GM12875 (cell line): ENCODE results near the gene TRABD2B.

Source experiments
- H3K4me3 ChIP-seq: one replicate; pipeline ENCODE4 v1.5.1; 2011; ENCODE audit warnings: low read depth, low read length, control low read depth
- CTCF ChIP-seq: IDR thresholded peaks from 2 replicates; pipeline ENCODE4 v1.5.1; 2011; ENCODE audit warnings: low read depth, mild to moderate bottlenecking, control low read depth, inconsistent platforms, low read length, moderate library complexity, borderline replicate concordance; ENCODE audit not compliant: insufficient read depth

The TRABD2B gene

GRCh38 chr1:47969478-47969877 is 27.7 kb downstream of the TRABD2B start:
- no peak overlapping the region for H3K4me3 ChIP-seq
- TF ChIP-seq CTCF = no peak

GRCh38 chr1:47968556-47968888 is 28.7 kb downstream of the TRABD2B start:
- no peak for TF ChIP-seq CTCF
- no peak overlapping the region for H3K4me3 ChIP-seq

- no peak overlapping the region for H3K4me3 ChIP-seq
- no peak for TF ChIP-seq CTCF
Observed at GRCh38 chr1:47967864-47968555, 29.2 kb downstream of the TRABD2B start.

- no peak overlapping the region for H3K4me3 ChIP-seq
- TF ChIP-seq CTCF = no peak
Observed at GRCh38 chr1:47965816-47966215, 31.4 kb downstream of the TRABD2B start.

GRCh38 chr1:47964636-47965035 is 32.5 kb downstream of the TRABD2B start:
- no peak overlapping the region for H3K4me3 ChIP-seq
- no peak for TF ChIP-seq CTCF

GRCh38 chr1:47963568-47964358 is 33.4 kb downstream of the TRABD2B start:
- H3K4me3 ChIP-seq = no peak overlapping the region
- TF ChIP-seq CTCF = no peak
